ENCODE measurements around the gene TMEM131. TPM values are rescaled to one million over a fixed set of nuclear protein-coding genes. Genes with fewer than 3 reads are reported as not detected.

TMEM131 gene
- total and polyA plus RNA-seq, 7 donors: 7.7 to 33.3 (median 20.1) TPM

DNA sequence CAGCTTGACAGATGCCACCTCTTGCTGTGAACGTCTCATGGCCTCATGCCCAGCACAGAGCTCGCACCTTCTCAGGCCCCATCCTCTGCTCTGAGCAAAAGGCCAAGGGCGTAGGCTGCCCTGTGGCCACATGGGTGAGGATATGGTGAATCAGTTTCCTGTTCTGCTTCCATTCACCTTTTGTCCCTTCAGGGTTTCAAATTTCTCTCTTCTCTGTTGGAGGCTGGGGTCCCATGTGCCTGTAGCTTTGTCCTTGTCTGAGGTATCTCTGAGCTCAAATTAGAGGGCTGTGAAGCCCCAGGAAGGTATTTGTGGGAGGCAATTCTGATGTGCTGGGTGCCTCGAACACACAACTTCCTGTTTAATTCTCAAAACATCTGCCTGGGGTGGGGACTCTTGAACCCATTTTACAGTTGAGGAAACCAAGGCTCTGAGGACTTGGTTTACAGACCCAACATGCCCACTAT lies 253.3 kb downstream of the TMEM131 start:
- TF ChIP-seq, protein P1, sequence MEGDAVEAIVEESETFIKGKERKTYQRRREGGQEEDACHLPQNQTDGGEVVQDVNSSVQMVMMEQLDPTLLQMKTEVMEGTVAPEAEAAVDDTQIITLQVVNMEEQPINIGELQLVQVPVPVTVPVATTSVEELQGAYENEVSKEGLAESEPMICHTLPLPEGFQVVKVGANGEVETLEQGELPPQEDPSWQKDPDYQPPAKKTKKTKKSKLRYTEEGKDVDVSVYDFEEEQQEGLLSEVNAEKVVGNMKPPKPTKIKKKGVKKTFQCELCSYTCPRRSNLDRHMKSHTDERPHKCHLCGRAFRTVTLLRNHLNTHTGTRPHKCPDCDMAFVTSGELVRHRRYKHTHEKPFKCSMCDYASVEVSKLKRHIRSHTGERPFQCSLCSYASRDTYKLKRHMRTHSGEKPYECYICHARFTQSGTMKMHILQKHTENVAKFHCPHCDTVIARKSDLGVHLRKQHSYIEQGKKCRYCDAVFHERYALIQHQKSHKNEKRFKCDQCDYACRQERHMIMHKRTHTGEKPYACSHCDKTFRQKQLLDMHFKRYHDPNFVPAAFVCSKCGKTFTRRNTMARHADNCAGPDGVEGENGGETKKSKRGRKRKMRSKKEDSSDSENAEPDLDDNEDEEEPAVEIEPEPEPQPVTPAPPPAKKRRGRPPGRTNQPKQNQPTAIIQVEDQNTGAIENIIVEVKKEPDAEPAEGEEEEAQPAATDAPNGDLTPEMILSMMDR (IDR thresholded peaks at IDR 0.05): no peak
- Histone ChIP-seq H3K9me3 (no peaks in the 10 kb centered on the region), H3K36me3 (ENCODE audit: insufficient read depth in 1 of 2, low read depth in 1 of 2) (peaks cover 0 to 6% of the 10 kb centered on the region in 2 donors), H3K4me1 (no peaks in the 10 kb centered on the region), H3K27me3 (ENCODE audit: insufficient read depth in 3 of 3, low read length in 2 of 3) (no peaks in the 10 kb centered on the region), H3K4me3 (no peak overlapping the region), H3K27ac (no peak overlapping the region)
- DNase-seq (no peak), ATAC-seq (no peak)
- WGBS, 3 donors: 55 to 67% (median 58%) methylated on average over 4 of the region's 4 CpGs
- intact Hi-C loops (cut with DNase I): no loop called here

DNA sequence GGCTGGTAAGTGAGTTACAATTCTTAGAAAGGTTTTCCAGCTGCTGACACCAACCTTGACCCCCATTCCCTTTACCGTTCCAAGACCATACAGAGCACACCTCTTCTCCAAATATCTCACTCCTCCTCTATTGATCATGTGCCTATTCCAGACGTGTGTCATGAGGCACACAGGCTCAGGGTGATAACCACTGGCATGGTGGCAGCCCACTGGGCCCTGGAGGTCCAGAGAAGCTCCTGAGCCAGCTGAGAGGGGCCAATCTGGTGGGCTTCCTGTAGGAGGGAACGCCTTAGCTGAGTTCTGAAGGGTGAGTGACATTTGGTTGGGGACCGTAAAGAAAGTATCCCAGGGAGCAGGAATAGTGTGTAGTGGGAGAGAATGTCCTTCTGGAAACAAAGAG lies 254.1 kb downstream of the TMEM131 start:
- 71 to 72% (median 72%) methylated on average over 4 of the region's 4 CpGs for WGBS, 3 donors
- H3K27ac ChIP-seq: no peak overlapping the region
- no peak for DNase-seq
- intact Hi-C loops (cut with DNase I): no loop called here
- H3K36me3 ChIP-seq (ENCODE audit: insufficient read depth in 1 of 2, low read depth in 1 of 2): peaks cover 0 to 6% of the 10 kb centered on the region in 2 donors
- ATAC-seq: no peak
- H3K4me1 ChIP-seq: no peaks in the 10 kb centered on the region
- no peaks in the 10 kb centered on the region for H3K9me3 ChIP-seq
- TF ChIP-seq, protein P1 (IDR thresholded peaks at IDR 0.05): no peak
- no peak overlapping the region for H3K4me3 ChIP-seq
- no peaks in the 10 kb centered on the region for H3K27me3 ChIP-seq (ENCODE audit: insufficient read depth in 3 of 3, low read length in 2 of 3)

DNA sequence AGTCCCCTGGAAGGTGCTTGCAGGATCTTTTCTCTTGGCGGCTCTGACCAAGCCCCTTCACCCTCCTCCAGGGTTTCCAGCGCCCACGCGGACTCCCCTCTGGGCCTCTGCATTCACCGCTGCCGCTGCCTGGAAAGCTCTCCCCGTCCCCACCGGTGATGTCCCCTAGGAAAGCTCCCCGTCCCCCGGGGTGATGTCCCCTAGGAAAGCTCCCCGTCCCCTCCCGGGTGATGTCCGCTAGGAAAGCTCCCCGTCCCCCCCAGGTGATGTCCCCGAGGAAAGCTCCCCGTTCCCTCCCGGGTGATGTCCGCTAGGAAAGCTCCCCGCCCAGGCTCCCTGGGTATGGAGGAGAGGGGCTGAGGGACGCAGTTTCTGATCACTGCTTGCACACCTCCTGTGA lies 254.5 kb downstream of the TMEM131 start:
- Histone ChIP-seq H3K27ac (no peak overlapping the region), H3K36me3 (ENCODE audit: insufficient read depth in 1 of 2, low read depth in 1 of 2) (peaks cover 0 to 6% of the 10 kb centered on the region in 2 donors), H3K9me3 (no peaks in the 10 kb centered on the region), H3K27me3 (ENCODE audit: insufficient read depth in 3 of 3, low read length in 2 of 3) (no peaks in the 10 kb centered on the region), H3K4me3 (no peak overlapping the region), H3K4me1 (no peaks in the 10 kb centered on the region)
- no peak for DNase-seq
- no peak for ATAC-seq
- 78 to 82% (median 79%) methylated on average over 20 of the region's 20 CpGs for WGBS, 3 donors
- intact Hi-C loops (cut with DNase I): no loop called here
- TF ChIP-seq, protein P1 (IDR thresholded peaks at IDR 0.05): no peak

DNA sequence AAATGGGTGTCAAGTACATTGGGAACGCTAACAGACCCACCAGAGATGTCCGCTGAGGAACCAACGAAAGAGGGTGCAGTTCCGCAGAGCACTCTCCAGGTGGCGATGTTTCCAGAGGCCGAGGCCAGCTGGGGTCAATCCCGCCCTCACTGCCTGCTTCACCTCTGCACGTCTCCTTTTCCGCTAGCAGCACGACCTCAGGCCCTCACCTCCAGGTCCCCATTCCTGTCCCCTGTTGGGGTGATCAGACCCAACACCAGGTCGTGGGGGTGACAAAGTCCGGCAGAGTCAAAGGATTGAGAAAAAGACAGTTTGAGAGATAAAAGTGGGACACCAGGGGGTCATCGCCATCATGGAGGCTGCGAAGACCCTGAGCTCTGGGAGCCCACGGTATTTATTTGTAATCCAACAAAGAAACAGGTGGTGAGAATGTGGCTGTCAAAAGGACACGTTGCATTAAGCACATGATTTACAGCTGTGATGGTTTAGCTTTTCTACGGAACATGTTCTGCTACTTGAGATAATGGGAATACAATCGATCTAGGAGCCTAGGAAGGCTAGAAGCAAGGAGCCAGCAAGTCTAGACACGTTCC lies 255.1 kb downstream of the TMEM131 start:
- DNase-seq: no peak

More for the DNA sequence above, 255.1 kb downstream of the TMEM131 start:
- peaks cover 0 to 4% of the 10 kb centered on the region in 2 donors for H3K36me3 ChIP-seq (ENCODE audit: insufficient read depth in 1 of 2, low read depth in 1 of 2)
- H3K27ac ChIP-seq: no peak overlapping the region
- no peaks in the 10 kb centered on the region for H3K9me3 ChIP-seq
- H3K4me3 ChIP-seq: no peak overlapping the region
- no peaks in the 10 kb centered on the region for H3K4me1 ChIP-seq
- peak; percentile 32 to 79 (median 70) for ATAC-seq
- no peaks in the 10 kb centered on the region for H3K27me3 ChIP-seq (ENCODE audit: insufficient read depth in 3 of 3, low read length in 2 of 3)
- 34 to 40% (median 38%) methylated on average over 19 of the region's 19 CpGs for WGBS, 3 donors
- TF ChIP-seq, protein P1 (IDR thresholded peaks at IDR 0.05): peak; percentile 57
- intact Hi-C loops (cut with DNase I): no loop called here

Data from psoas muscle (tissue), 8 donors.